Measurements from ENCODE around the gene VWA8. TPM values are rescaled to one million over a fixed set of nuclear protein-coding genes. Genes with fewer than 3 reads are reported as not detected.
A peak's percentile ranks its signal among the peaks of the same experiment; 100 is the strongest.

VWA8 gene
- total RNA-seq, 6 experiments from 2014 or later: 11.3 to 14.7 (median 13.8) TPM

GRCh38 chr13:41644742-41645141 lies 316.2 kb downstream of the VWA8 start:
- no peaks in the 10 kb centered on the region; the same call in 1 of the 2 replicates for H3K36me3 Mint-ChIP-seq (ENCODE audit: low read depth)
- H3K27ac Mint-ChIP-seq: peak overlapping the region; percentile 67
- H3K9me3 Mint-ChIP-seq: no peaks in the 10 kb centered on the region
- H3K4me1 Mint-ChIP-seq (ENCODE audit: low read depth): peaks cover 31% of the 10 kb centered on the region
- TF ChIP-seq CTCF (IDR thresholded peaks at IDR 0.05): no peak
- no peak overlapping the region for H3K4me3 Mint-ChIP-seq
- H3K27me3 Mint-ChIP-seq (ENCODE audit: insufficient read depth): no peaks in the 10 kb centered on the region
- DNase-seq: no peak

- no peak overlapping the region for H3K27ac Mint-ChIP-seq
- H3K27me3 Mint-ChIP-seq (ENCODE audit: insufficient read depth): no peaks in the 10 kb centered on the region
- H3K9me3 Mint-ChIP-seq: no peaks in the 10 kb centered on the region
- H3K36me3 Mint-ChIP-seq (ENCODE audit: low read depth): peaks cover 2% of the 10 kb centered on the region
- peaks cover 28% of the 10 kb centered on the region for H3K4me1 Mint-ChIP-seq (ENCODE audit: low read depth)
- no peak for TF ChIP-seq CTCF (IDR thresholded peaks at IDR 0.05)
- H3K4me3 Mint-ChIP-seq: no peak overlapping the region
- no peak for DNase-seq
These were observed 317.4 kb downstream of the VWA8 start for GRCh38 chr13:41643507-41643906.

- Mint-ChIP-seq H3K27me3 (ENCODE audit: insufficient read depth) (no peaks in the 10 kb centered on the region), H3K9me3 (no peaks in the 10 kb centered on the region), H3K4me3 (no peak overlapping the region), H3K36me3 (ENCODE audit: low read depth) (peaks cover 7% of the 10 kb centered on the region), H3K27ac (no peak overlapping the region), H3K4me1 (ENCODE audit: low read depth) (peaks cover 20% of the 10 kb centered on the region)
- DNase-seq: no peak
- TF ChIP-seq CTCF (IDR thresholded peaks at IDR 0.05): no peak
These were observed 318.9 kb downstream of the VWA8 start for GRCh38 chr13:41641961-41642360.

- no peak for DNase-seq
- no peak for TF ChIP-seq CTCF (IDR thresholded peaks at IDR 0.05)
- H3K27me3 Mint-ChIP-seq (ENCODE audit: insufficient read depth): no peaks in the 10 kb centered on the region
- no peak overlapping the region for H3K4me3 Mint-ChIP-seq
- H3K36me3 Mint-ChIP-seq (ENCODE audit: low read depth): peaks cover 7% of the 10 kb centered on the region
- no peak overlapping the region for H3K27ac Mint-ChIP-seq
- H3K4me1 Mint-ChIP-seq (ENCODE audit: low read depth): peaks cover 18% of the 10 kb centered on the region
- H3K9me3 Mint-ChIP-seq: no peaks in the 10 kb centered on the region
These were observed 319.5 kb downstream of the VWA8 start for GRCh38 chr13:41641429-41641828.

- no peak for DNase-seq
- no peak overlapping the region for H3K4me3 Mint-ChIP-seq
- H3K36me3 Mint-ChIP-seq (ENCODE audit: low read depth): peaks cover 7% of the 10 kb centered on the region
- TF ChIP-seq CTCF (IDR thresholded peaks at IDR 0.05): no peak
- H3K27ac Mint-ChIP-seq: no peak overlapping the region
- H3K9me3 Mint-ChIP-seq: no peaks in the 10 kb centered on the region
- H3K27me3 Mint-ChIP-seq (ENCODE audit: insufficient read depth): no peaks in the 10 kb centered on the region
- peaks cover 7% of the 10 kb centered on the region for H3K4me1 Mint-ChIP-seq (ENCODE audit: low read depth)
These were observed 320.7 kb downstream of the VWA8 start for GRCh38 chr13:41639955-41640780.
